Umbilical cord (tissue), 2 donors: ENCODE data around the gene EXOC3L1. TPM values are rescaled to one million over a fixed set of nuclear protein-coding genes. Genes with fewer than 3 reads are reported as not detected.

Experiments used
- DNase-seq: peaks from one replicate; pipeline ENCODE4 v3.0.0-alpha.2; 2015; ENCODE audit warnings: low spot score
- total RNA-seq: library from RNA; depleted of rRNA; stranded (reverse); fragments of >200 nt; gene quantifications from one replicate; pipeline ENCODE4 v1.2.3, GENCODE V29; 2014; ENCODE audit warnings: low replicate concordance; ENCODE audit not compliant: insufficient read depth

EXOC3L1 gene
- total RNA-seq, 1 donor from 2014 or later = 0.24 TPM

- no peak for DNase-seq
These were observed 24.5 kb downstream of the EXOC3L1 start for GRCh38 chr16:67165121-67166078.

GRCh38 chr16:67164599-67165061 is 25.3 kb downstream of the EXOC3L1 start, which contains the start of gene HSF4:
TSS of gene HSF4 (plus strand) at chr16:67164745. CDS start at chr16:67164812, 67 bp downstream.
- DNase-seq = peak; percentile 32

- no peak for DNase-seq
These were observed 25.9 kb downstream of the EXOC3L1 start for GRCh38 chr16:67163999-67164558.

- no peak for DNase-seq
These were observed 26.6 kb downstream of the EXOC3L1 start for GRCh38 chr16:67163164-67163998.

- no peak for DNase-seq
These were observed 27.3 kb downstream of the EXOC3L1 start for GRCh38 chr16:67162506-67163163.

GRCh38 chr16:67161595-67162058 is 28.3 kb downstream of the EXOC3L1 start:
- DNase-seq = no peak

GRCh38 chr16:67158637-67159600 is 31.0 kb downstream of the EXOC3L1 start:
- no peak for DNase-seq

- DNase-seq = no peak
These were observed 31.9 kb downstream of the EXOC3L1 start for GRCh38 chr16:67157892-67158635.

- no peak for DNase-seq
These were observed 32.7 kb downstream of the EXOC3L1 start for GRCh38 chr16:67157106-67157748.

- no peak for DNase-seq
These were observed 33.6 kb downstream of the EXOC3L1 start for GRCh38 chr16:67156143-67156844.

GRCh38 chr16:67155295-67156142 is 34.4 kb downstream of the EXOC3L1 start:
- DNase-seq = peak; percentile 67

- DNase-seq = no peak
These were observed 35.2 kb downstream of the EXOC3L1 start for GRCh38 chr16:67154578-67155294.

GRCh38 chr16:67151431-67152097 is 38.4 kb downstream of the EXOC3L1 start:
- DNase-seq = no peak

- DNase-seq = peak; percentile 95
These were observed 39.0 kb downstream of the EXOC3L1 start, which contains the start of gene B3GNT9 for GRCh38 chr16:67150833-67151396. TSS of gene B3GNT9 (minus strand) at chr16:67150998. CDS start at chr16:67150485, 513 bp downstream.
